GM18867 (cell line): Measurements from ENCODE around the gene IL22RA1.

Source experiments
- ATAC-seq: cut with Tn5 transposase; IDR thresholded peaks from one replicate; pipeline ENCODE4 v1.9.1; 2021; ENCODE audit warnings: mild to moderate bottlenecking, moderate library complexity; ENCODE audit not compliant: unreplicated experiment

The IL22RA1 gene

DNA sequence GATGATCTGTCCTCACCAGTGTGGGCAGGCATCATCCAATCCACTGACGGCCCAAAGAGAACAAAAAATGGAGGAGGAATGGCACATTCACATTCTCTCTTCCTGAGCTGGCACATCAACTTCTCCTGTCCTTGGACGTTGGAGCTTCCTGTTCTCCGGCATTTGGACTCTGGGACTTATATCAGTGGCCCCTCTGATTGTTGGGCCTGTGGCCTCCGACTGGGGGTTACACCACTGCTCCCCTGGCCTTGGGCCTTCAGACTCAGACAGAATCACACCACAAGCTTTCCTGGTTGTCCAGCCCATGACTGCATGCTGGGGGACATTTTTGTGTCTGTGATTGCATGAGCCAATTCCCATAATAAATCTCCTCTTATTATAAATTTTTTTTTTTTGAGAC, 24.1 kb upstream of the IL22RA1 start:
- no peak for ATAC-seq

DNA sequence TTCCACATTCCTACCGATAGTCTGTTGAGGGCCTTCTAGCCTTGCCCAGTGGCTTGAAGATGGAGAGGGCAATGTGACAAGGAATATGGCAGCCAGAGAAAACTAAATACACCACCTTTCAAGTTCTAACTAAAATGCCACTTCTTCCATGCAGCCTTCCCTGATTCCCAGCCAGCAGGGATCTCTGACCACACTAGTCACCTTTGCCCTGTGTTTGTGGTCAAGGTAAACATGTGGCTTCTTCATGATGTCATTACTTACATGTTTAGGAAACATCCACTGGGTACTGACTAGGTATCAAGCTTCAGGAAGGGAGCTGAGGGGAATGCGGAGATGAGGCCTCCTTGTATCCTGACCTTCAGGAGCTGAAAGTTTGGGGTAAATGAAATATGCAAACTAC, 22.6 kb upstream of the IL22RA1 start:
- no peak for ATAC-seq

DNA sequence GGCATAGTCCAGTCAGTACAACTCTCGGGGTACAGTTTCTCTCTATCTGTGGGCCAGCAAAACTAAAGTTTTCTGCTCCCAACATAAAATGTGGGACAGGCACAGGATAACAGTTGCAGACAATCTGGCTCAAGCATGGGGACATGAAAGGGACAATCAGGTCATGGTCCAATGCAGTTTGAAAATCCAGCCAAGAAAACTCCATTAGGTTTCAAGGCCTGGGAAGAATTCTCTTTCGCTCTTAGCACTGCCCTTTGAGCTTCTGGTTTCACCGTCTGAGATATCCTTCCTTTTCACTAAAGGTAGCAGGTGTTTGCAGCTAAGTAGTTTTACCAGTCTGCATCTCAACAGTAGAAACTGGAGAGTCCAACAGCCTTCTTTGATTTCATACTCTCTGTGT, 21.1 kb upstream of the IL22RA1 start:
- ATAC-seq = no peak

DNA sequence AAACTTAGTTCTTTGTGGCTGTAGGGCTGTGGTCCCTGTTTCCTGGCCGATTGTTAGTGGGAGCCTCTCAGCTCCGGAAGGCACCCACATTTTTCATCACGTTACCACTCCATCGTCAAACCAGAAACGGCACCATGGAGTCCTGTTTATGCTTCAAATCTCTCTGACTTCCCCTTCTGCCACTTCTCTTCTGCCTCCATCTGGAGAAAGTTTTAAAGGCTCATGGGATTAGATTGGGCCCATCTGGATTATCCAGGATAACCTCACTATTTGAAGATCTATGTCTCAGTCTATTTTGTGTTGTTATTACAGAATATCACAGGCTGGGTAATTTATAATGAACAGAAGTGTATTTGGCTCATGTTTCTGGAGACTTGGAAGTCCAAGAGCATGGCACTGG, 19.3 kb upstream of the IL22RA1 start:
- ATAC-seq = no peak

DNA sequence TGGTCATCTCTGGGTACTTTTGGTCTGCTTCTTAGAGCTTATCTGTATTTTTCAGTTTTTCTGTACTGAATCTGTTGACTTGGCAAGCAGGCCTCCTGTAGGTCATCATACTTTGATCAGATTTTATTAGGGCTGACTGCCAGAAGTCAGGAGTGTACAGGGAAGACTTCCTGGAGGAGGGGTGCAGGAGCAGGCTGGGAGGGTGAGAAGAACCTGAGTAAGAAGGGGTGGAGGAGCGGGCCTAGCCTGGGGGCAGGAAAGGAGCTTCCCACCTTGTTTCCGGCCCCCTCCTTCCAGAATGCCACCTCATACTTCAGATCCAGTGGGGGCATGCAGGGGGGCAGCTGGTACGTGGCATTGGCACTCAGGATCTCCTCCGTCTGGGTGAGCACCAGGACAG, 18.3 kb upstream of the IL22RA1 start:
- ATAC-seq = no peak

DNA sequence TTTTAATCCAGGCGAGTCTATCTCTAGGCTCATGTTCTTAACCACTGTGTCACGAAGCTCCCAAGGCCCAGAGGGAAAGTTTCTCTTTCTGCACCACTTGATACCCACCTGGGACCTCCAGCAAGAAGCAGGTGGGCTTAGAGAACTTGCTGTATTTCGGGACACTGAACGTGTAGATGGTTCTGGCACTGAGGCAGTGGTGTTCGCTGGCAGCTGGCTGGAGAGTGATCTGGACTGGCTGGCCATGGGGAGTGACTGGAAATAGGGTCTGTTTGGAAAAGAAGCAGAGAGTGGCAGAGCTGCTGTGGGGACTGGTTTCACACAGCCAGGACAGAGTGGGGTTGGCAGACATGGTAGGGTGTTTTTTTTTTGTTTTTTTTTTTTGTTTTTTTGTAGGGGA, 16.4 kb upstream of the IL22RA1 start:
- ATAC-seq = no peak

DNA sequence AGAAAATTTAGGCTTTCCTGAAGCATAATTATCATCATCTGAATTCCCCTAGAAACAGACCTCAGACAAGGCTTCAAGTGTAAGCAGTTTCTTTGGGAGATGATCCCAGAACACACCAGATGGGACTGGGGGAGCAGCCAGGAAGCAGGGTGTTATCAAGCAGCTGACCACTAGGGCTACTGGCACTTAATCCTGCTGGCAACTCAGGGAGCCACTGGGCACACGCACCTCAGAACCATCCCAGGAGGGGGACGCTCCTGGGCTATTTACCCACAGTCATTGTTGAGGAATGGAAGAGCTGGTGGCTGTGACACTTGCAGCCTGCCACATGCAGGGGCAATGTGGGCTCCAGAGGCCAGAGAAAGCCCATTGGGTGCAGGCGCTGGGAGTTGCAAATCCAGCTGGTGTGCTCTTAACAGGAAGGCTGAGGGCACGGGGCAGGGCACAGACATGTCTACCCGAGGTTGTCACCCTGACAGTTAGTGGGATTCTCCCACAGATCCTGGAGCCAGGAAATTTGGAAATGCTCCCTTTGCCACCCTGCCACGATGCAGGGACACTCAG, 15.1 kb upstream of the IL22RA1 start:
- no peak for ATAC-seq

DNA sequence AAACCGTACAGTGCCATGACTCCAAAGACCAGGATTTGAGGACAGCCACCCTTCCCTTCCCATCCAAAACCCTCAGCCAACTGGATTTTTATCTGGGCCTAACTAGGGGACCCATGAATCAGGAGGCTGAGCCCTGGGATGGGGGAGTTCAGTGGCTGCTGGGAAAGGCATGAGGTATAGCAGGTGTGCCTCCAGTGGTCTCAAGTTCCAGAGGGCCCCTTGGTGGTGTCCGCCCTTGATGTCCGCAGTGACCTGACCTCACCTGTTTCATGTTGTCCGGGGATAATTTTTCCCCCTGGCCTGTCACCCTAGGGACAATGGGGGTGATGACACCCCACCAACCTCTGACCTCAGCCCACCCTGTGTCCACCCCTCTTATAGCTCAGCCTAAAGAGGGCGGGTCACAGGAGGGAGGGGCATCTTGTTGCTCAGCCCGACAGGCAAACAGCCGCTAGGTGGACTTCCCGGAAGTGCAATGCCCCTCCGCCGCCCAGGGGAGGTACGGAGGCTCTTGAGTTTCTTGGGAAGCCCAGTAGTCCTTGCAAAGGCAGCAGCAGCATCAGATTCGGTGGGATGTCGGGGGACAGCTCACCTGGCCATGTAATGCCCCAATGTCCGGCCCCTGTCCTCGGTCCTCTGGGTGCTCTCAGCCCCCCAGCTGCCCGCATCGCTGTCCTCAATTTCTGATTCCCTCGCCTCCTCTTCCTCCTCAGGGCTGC, 13.8 kb upstream of the IL22RA1 start:
- no peak for ATAC-seq

DNA sequence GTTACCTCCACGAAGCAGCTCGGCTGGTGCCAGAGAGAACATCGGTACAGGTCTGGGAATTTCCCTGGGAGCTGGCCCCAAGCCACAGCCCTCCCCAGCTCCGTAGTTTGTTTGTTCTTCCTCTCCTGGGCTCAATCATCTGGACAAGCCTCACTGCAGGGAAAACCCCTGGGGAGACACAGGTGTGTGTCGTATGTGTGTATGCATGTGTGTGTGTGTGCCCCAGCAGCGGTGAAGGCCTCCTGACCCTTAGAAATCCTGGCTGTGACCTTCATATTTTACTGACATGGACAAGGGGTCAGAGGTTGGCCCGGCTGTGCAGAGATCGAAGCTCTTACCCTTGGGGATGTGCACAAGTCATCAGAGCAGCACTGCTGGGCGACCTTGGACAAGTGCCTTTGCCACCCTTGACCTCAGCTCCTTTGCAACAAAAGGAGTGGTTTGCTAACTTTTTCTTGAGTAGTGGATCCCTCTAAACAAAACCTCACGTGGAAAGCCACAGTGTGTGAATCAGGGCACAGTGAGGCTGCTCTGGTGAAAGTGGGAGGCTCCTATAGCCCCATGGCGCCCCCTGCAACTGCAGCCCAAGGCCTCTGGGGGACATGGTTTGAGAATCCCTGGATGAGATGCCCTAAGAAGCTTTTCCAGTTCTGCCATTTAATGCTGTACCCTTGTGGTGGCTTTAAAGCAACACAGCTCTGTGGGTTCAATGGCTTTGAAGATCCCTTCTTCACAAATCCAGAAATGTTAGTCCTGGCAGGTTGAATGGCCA, 12.3 kb upstream of the IL22RA1 start:
- ATAC-seq = no peak

DNA sequence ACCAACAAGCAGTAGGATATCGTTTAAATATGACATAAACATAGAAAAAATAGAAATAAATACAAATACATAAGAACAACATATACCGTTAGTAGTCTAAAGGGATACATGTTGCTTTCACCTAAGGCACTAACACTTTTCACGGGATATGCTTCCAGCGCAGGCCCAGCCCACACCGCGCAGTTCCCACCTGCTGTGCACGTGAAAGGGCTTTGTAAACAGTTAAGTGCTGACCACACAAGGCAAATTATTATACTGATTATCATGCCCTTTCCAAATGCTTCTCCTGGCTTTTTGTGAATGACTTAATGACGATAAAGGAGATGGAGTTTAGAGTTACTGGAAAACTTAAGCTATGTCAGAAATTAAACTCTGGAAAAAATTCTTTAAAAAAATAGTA, 11.3 kb upstream of the IL22RA1 start:
- ATAC-seq = no peak

DNA sequence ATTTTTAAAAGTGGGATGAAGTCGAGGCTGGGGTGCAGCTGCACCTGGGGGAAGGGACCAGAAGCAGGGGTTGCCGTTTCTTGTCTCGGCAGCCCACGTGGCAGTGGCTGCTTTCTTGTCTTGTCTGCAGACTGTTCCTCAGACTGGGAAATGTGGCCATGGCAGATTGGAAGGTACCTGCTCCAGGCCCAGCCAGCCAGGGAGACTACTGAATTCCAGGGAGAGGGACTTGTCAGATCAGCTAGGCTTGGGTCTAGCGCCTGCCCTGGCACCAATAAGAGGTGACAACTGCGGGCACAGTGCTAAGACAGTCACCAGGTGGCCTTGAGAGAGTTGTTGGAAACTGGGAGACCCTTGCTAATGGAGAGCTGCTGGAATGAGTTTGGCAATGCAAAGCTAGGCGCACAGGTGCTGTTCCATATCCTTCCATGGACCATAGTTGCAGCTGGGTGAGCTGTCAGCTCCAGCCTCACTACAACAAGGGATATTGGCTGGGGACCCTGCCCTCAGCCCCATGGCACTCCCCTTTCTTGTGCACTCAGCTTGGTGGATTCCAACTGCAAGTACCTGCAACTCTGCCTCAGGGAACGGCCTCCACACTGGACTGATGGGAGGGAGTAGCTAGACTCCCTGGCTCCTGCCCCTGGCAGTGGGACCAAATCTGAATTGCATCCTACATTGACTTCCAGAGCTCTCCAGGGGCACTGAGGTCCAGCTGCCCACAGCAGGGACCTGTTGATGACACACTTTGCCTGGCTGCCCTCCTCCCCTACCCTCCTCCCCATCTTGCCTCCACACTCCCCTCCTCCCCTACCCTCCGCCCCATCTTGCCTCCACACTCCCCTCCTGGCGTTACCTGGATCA, 9.9 kb upstream of the IL22RA1 start:
- ATAC-seq = no peak

DNA sequence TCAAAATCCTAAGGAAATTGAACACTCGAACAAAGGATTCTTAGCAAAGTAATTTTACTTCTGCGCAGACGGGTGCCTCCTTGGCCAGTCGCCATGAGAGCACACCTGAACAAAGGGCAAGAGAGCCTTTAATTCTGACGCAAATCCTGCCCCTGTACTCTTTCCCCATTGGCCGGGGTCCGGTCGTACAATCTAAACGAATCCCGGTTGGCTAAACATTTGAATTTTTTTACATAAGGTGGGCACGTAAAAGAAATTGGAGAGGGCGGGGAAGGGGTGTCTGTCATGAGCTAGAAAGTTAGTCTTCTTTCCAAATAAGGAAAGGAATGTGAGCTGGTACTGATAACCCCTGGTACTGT, 8.2 kb upstream of the IL22RA1 start:
- no peak for ATAC-seq

DNA sequence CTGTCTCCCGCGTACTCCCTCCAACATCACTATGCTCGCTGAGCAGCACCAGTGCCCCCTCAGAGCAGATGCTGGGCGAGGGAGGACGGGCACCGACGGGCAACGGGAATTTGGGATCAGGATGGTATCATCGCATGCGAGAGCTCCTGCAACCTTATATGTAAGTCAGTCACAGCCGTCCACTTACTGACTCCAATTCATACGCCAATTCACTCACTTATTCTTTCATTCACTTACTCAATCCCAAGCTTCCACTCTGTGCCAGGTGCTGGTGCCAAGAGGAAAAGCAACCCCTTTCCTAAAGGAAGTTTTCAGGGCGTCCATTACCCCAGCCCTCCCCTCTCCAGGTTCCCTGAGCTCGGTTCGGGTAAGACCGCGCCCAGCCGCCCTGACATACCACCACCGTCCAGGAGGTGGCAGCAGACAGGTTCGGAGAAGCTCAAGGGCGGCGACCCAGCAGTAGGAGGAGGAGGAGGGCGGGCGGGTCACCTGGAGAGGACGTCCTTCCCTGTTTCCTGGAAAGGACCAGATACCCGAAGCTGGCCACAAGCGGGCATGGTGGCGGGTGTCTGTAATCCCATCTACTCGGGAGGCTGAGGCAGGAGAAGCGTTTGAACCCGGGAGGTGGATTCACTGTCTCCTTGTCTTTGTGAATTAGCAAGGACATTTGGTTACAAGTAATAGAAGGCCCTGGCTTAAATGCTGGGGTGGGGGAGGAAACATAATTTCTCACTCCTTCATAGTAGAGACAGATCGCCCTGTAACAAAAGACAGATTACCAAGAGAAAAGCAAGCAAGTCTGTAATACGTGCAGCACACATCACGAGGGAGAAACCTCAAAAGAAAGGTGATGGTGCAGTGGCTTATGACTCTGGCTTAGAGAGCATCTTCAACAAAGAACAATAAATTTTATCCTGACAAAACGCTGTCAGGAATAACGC, 7.6 kb upstream of the IL22RA1 start:
- peak; percentile 48 for ATAC-seq

DNA sequence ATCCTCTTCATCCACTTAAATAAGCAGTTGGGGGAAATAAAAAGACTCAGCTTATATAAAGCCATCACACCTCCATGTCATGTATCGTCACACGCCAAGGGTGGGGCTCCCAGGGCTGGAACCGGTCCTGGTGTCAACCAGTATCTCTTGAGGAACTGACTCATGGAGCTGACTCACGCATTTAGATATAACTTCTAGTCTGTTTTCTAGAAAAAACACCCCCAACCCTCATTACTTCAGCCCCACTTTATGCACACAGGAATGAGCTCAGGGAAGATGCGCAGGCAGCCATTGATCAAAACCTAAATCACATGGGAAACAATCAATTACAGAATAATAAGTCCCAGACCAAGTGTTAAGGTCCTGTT, 6.9 kb upstream of the IL22RA1 start:
- ATAC-seq = no peak

DNA sequence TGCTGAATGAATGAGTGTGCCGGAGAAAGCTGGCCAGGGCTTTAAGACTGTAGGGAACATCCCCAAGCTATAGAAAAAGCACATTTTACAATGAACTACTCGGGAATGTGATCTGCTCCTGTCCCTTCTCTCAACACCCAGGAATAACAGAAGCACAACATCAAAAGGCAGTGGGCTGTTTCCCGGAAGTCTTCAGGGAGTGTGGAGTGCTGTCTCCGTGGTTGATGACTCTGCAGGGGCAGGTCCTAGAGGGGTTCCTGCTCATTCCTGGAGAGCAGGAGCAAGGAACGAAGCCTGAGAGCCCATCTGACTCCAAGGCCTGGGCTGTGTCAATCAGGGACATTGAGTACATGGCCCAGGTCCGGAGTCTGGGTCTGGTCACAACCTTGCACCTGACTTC, 4.9 kb upstream of the IL22RA1 start:
- no peak for ATAC-seq

DNA sequence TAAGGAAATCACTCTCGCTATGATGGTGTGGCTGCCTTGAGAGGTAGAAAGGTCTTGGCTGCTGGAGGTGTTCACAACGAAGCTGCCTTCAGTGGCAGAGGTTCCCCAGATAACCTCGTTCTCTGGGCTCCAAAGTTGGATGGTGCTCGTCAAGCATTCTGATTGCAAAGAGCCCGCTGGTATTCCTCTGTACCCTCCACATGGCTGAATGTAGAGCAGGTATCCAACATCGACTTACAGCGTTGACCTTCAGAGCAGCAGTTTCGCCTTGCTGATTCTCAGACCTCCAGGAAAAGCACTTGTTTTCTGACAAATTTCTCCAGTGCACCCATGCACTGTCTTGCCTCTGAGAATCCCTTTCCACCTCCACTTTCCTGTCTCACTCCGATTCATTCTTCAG, 4.3 kb upstream of the IL22RA1 start:
- ATAC-seq = no peak

DNA sequence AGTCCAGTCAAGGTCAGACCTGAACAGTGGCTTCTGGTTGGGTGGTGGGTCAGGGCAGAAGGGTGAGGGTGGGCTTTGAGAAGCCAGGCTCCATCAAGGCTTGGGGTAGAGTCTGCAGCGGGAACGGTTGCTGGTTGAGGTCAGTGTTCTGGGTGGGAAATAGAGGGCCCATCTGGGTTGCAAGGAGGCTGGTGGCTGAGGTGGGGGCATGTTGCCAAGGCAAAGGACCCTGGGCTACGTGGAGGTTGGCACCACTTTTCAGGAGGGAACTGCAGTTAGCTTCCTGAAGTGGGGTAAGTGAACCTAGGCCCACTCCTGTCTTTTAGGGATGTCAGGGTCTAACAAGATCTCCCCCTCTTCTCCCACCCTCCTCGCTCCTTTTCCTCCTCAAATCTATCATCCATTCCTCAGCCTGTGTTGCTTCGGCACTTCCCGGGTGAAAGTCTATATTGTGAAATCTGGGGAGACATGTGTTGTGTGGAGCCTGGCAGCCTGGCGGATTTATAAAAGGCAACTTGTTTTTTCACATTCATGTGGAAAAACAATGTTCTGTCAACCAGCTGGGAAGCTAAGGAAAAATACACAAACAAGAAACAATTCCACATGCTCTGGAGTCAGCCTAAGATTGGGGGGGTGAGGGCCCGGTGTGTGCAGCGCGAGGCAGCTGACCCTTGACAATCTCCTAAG, 1.5 kb downstream of the IL22RA1 start:
- no peak for ATAC-seq

DNA sequence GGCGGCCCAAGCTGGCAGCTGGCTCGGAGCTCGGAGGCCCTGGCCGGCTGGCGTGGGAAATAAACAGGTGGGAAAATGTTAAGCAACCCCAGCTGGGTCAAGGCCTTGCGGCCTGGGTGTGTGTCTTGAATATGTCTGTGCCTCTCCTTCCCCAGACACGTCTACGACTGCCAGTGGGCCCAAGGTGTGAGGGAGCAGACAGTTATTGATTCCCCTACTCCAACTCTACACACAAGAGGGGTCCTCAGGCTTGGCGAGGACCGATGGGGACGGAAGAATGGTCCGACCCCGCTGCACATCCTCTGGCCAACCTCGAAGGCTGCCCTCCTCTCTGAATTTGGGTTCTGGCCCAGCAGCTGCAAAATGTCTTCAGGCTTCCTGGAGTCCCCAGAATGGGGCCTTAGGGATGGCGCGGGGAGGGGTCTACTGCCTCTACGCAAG, 2.2 kb downstream of the IL22RA1 start:
- no peak for ATAC-seq

DNA sequence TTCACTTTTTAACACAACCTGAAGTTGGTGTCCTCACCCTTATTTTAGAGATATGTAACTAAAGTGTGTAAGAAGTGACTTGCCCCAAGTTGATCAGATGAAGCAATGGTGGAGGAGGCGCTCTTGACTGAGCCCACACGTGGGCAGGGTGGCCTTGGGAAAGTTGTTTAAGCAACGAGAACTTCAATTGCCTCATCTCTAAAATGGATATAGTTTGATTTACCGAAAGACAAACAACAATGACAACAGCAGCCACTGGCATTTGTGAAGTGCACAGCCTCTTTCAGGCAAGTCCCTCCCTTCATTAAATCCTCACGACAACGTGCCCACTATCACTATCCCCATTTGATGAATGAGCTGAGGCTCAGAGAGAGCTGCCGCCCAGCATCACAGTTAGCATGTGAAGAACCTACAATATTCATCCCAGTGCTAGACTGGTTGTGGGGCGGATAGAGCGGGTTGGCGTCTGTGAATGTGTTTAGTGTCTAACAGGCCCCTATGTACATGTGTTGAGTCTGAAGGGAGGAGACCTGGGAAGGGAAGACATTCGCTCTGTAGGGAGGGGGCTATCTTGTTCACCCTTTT, 3.0 kb downstream of the IL22RA1 start:
- ATAC-seq = no peak

DNA sequence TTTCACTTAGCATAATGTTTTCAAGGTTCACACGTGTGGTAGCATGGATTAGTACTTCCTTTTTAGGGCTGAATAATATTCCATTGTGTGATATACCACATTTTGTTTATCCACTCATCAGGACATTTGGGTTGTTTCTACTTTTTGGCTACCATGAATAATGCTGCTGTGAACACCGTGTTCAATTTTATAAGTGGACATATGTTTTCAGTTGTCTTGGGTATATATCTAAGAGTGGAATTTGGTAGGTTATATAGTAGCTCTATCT, 3.8 kb downstream of the IL22RA1 start:
- no peak for ATAC-seq
